ENCODE results near the gene DMD.

DMD gene

GRCh38 chrX:31715675-31716074 lies 1495.7 kb downstream of the DMD start:
- H3K4me3 ChIP-seq (ENCODE audit: low read length), result no peak overlapping the region
- no peak overlapping the region for H3K27ac ChIP-seq (ENCODE audit: low read length)
- H2AFZ ChIP-seq (ENCODE audit: low read length), result no peak overlapping the region
- H3K27me3 ChIP-seq (replicated peaks; ENCODE audit: insufficient read depth, low read length), result no peaks in the 10 kb centered on the region
- DNase-seq, result no peak
- H4K20me1 ChIP-seq (ENCODE audit: insufficient read depth, low read length), result no peaks in the 10 kb centered on the region
- no peak for TF ChIP-seq EZH2phosphoT487 (IDR thresholded peaks at IDR 0.05; ENCODE audit: low read length)
- no peak for TF ChIP-seq CTCF (IDR thresholded peaks at IDR 0.05; ENCODE audit: low read length)
- TF ChIP-seq EZH2 (optimal IDR thresholded peaks at IDR 0.05; ENCODE audit: low read depth, low read length), result no peak
- H3F3A ChIP-seq (ENCODE audit: insufficient read depth, low read length), result no peaks in the 10 kb centered on the region
- H3K36me3 ChIP-seq (replicated peaks; ENCODE audit: insufficient read depth, low read length), result no peaks in the 10 kb centered on the region
- H3K9me2 ChIP-seq (replicated peaks; ENCODE audit: insufficient read depth, low read length), result no peaks in the 10 kb centered on the region
- no peak overlapping the region for H3K9ac ChIP-seq (ENCODE audit: low read length)
- no peaks in the 10 kb centered on the region for H3K4me1 ChIP-seq (ENCODE audit: low read length)
- H3K9me3 ChIP-seq (replicated peaks; ENCODE audit: insufficient read depth, low read length), result no peaks in the 10 kb centered on the region
- no peak overlapping the region for H3K4me2 ChIP-seq (ENCODE audit: low read depth, low read length)
- H3K79me2 ChIP-seq (ENCODE audit: low read length), result no peaks in the 10 kb centered on the region

- Histone ChIP-seq H3K9ac (ENCODE audit: low read length) (no peak overlapping the region), H3K4me2 (ENCODE audit: low read depth, low read length) (no peak overlapping the region), H4K20me1 (ENCODE audit: insufficient read depth, low read length) (no peaks in the 10 kb centered on the region), H3K27ac (ENCODE audit: low read length) (no peak overlapping the region), H3K79me2 (ENCODE audit: low read length) (no peaks in the 10 kb centered on the region), H3K4me1 (ENCODE audit: low read length) (no peaks in the 10 kb centered on the region), H3K9me2 (replicated peaks; ENCODE audit: insufficient read depth, low read length) (no peaks in the 10 kb centered on the region), H2AFZ (ENCODE audit: low read length) (no peak overlapping the region), H3K36me3 (replicated peaks; ENCODE audit: insufficient read depth, low read length) (no peaks in the 10 kb centered on the region), H3K9me3 (replicated peaks; ENCODE audit: insufficient read depth, low read length) (no peaks in the 10 kb centered on the region), H3K27me3 (replicated peaks; ENCODE audit: insufficient read depth, low read length) (no peaks in the 10 kb centered on the region), H3F3A (ENCODE audit: insufficient read depth, low read length) (no peaks in the 10 kb centered on the region), H3K4me3 (ENCODE audit: low read length) (no peak overlapping the region)
- TF ChIP-seq EZH2phosphoT487 (IDR thresholded peaks at IDR 0.05; ENCODE audit: low read length), result no peak
- TF ChIP-seq EZH2 (optimal IDR thresholded peaks at IDR 0.05; ENCODE audit: low read depth, low read length), result no peak
- no peak for TF ChIP-seq CTCF (IDR thresholded peaks at IDR 0.05; ENCODE audit: low read length)
- no peak for DNase-seq
Measured at GRCh38 chrX:31714797-31715196, 1496.6 kb downstream of the DMD start.

- Histone ChIP-seq H3K79me2 (ENCODE audit: low read length) (no peaks in the 10 kb centered on the region), H3F3A (ENCODE audit: insufficient read depth, low read length) (no peaks in the 10 kb centered on the region), H3K4me1 (ENCODE audit: low read length) (no peaks in the 10 kb centered on the region), H3K9me3 (replicated peaks; ENCODE audit: insufficient read depth, low read length) (no peaks in the 10 kb centered on the region), H3K9me2 (replicated peaks; ENCODE audit: insufficient read depth, low read length) (no peaks in the 10 kb centered on the region), H3K36me3 (replicated peaks; ENCODE audit: insufficient read depth, low read length) (no peaks in the 10 kb centered on the region), H3K9ac (ENCODE audit: low read length) (no peak overlapping the region), H2AFZ (ENCODE audit: low read length) (no peak overlapping the region), H3K4me3 (ENCODE audit: low read length) (no peak overlapping the region), H3K27ac (ENCODE audit: low read length) (no peak overlapping the region), H3K27me3 (replicated peaks; ENCODE audit: insufficient read depth, low read length) (no peaks in the 10 kb centered on the region), H4K20me1 (ENCODE audit: insufficient read depth, low read length) (no peaks in the 10 kb centered on the region), H3K4me2 (ENCODE audit: low read depth, low read length) (no peak overlapping the region)
- DNase-seq, result no peak
- no peak for TF ChIP-seq EZH2phosphoT487 (IDR thresholded peaks at IDR 0.05; ENCODE audit: low read length)
- TF ChIP-seq EZH2 (optimal IDR thresholded peaks at IDR 0.05; ENCODE audit: low read depth, low read length), result no peak
- TF ChIP-seq CTCF (IDR thresholded peaks at IDR 0.05; ENCODE audit: low read length), result no peak
Measured at GRCh38 chrX:31713120-31713519, 1498.2 kb downstream of the DMD start.

Measured in MM.1S (cell line).